ENCODE data around the gene NET1. TPM values are rescaled to one million over a fixed set of nuclear protein-coding genes. Genes with fewer than 3 reads are reported as not detected.
A peak's percentile ranks its signal among the peaks of the same experiment; 100 is the strongest.

The NET1 gene
- total RNA-seq, 1 experiment from 2014 or later, result 175 TPM

DNA sequence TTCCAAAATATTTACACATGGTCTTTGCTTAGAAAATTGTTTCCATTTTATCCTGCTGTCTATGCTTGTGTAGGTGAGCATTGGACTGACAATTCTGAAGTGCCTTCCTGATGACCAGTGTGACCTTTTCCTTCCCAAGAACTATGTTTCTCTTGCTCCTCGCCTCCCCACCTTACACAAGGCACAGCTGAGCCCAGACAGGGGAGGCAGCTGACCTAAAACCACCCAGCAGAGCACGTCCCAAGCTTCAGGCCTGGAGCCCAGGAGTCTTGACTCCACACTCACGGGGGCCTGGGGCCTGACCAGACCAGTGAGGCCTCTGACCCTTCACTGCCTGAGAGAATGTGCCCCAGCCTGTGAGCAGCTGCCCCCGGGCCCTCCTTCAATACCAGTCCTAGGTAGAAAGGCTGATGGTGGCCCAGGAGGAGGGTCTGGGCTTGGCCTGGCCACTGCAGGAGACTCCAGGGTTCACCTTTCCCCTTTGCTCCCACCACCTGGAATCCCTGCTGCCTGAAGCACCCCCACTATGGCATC lies 80.0 kb downstream of the NET1 start:
- Histone ChIP-seq H3K36me3 (ENCODE audit: control insufficient read depth, insufficient read depth, low read length) (peaks cover 7% of the 10 kb centered on the region), H3K4me3 (ENCODE audit: low read depth, low read length) (peak overlapping the region; percentile 19), H3K4me1 (peaks cover 65% of the 10 kb centered on the region), H3K9me3 (peaks cover 18% of the 10 kb centered on the region), H3K27me3 (replicated peaks; ENCODE audit: control insufficient read depth, insufficient read depth, low read length) (no peaks in the 10 kb centered on the region)
- ChIA-PET CTCF (interaction anchor here (1.5 kb wide), 1 partner anchor 130 kb away, joined by 8 read pairs; no protein-coding TSS in a partner anchor), POLR2A (no interaction called here)
- TF ChIP-seq CTCF (IDR thresholded peaks at IDR 0.05; ENCODE audit: insufficient read depth in 1 of 2, low read depth in 1 of 2, low read length in 1 of 2, severe bottlenecking in 1 of 2, unreplicated experiment in 1 of 2), result no peak
- intact Hi-C loops (cut with micrococcal nuclease; ENCODE audit: unreplicated experiment), result no loop called here
- DNase-seq, result no peak
- H3K4me1 Mint-ChIP-seq (ENCODE audit: low read depth, unreplicated experiment), result peaks cover 11% of the 10 kb centered on the region
- H3K27ac Mint-ChIP-seq (ENCODE audit: unreplicated experiment), result peak overlapping the region; percentile 83
- no TSS peak for BruUV-seq (replicated peaks)
- peak overlapping the region; percentile 55 for H3K4me3 Mint-ChIP-seq (ENCODE audit: unreplicated experiment)
- peaks cover 10% of the 10 kb centered on the region for H3K9me3 Mint-ChIP-seq (ENCODE audit: unreplicated experiment)
- H3K36me3 Mint-ChIP-seq (ENCODE audit: insufficient read depth, unreplicated experiment), result peaks cover 41% of the 10 kb centered on the region
- no peaks in the 10 kb centered on the region for H3K27me3 Mint-ChIP-seq (ENCODE audit: insufficient read depth, unreplicated experiment)

DNA sequence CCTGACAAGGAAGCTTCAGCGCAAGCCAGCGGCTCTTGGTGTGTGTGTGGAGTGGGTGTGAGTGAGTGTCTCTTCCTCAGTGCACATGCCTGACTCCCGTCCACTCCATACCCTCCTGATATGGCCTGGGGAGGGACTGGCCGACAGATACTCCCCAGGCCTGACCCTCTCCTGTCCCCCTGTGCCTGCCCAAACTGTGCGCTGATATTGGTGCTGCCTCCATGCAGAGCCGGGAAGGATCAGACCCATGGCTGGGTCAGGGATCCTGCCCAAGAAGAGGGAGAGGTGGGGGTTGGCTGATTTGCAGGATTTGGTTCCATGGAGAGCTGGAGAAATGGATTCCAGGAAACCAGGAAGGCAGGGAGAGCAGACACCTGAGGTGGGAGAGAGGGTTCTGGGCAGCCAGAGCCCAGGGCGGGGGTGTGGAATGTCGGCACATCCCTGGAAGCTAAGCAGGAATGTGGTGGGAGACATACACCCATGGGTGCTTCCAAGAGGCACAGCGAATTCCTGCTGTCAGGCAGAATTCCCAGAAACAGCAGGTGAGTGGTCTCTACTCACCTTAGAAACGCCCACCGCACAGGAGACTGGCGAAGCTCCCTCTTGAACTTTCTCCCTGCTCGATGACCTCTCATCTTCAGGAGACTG lies 80.7 kb downstream of the NET1 start:
- ChIA-PET POLR2A (interaction anchor here (0.7 to 0.9 kb wide), 3 partner anchors 25 to 75 kb away, joined by 3 to 5 read pairs (median 4); no protein-coding TSS in a partner anchor), CTCF (interaction anchor here (0.7 to 1.5 kb wide), 4 partner anchors 29 to 130 kb away, joined by 3 to 8 read pairs (median 4); no protein-coding TSS in a partner anchor)
- DNase-seq, result peak in 1 of 2 experiments; percentile 69
- Histone ChIP-seq H3K27me3 (replicated peaks; ENCODE audit: control insufficient read depth, insufficient read depth, low read length) (no peaks in the 10 kb centered on the region), H3K4me3 (ENCODE audit: low read depth, low read length) (peak overlapping the region; percentile 19), H3K36me3 (ENCODE audit: control insufficient read depth, insufficient read depth, low read length) (peaks cover 7% of the 10 kb centered on the region), H3K9me3 (peaks cover 18% of the 10 kb centered on the region), H3K4me1 (peaks cover 59% of the 10 kb centered on the region)
- Mint-ChIP-seq H3K36me3 (ENCODE audit: insufficient read depth, unreplicated experiment) (peaks cover 41% of the 10 kb centered on the region), H3K4me3 (ENCODE audit: unreplicated experiment) (peak overlapping the region; percentile 55), H3K9me3 (ENCODE audit: unreplicated experiment) (peaks cover 10% of the 10 kb centered on the region), H3K27ac (ENCODE audit: unreplicated experiment) (peak overlapping the region; percentile 83), H3K27me3 (ENCODE audit: insufficient read depth, unreplicated experiment) (no peaks in the 10 kb centered on the region), H3K4me1 (ENCODE audit: low read depth, unreplicated experiment) (peaks cover 11% of the 10 kb centered on the region)
- TF ChIP-seq CTCF (IDR thresholded peaks at IDR 0.05; ENCODE audit: insufficient read depth in 1 of 2, low read depth in 1 of 2, low read length in 1 of 2, severe bottlenecking in 1 of 2, unreplicated experiment in 1 of 2), result no peak
- BruUV-seq (replicated peaks), result TSS peak; percentile 30
- intact Hi-C loops (cut with micrococcal nuclease; ENCODE audit: unreplicated experiment), result loop anchor here (1.0 kb wide), 3 partner anchors 10 to 47 kb away; no protein-coding TSS in a partner anchor

DNA sequence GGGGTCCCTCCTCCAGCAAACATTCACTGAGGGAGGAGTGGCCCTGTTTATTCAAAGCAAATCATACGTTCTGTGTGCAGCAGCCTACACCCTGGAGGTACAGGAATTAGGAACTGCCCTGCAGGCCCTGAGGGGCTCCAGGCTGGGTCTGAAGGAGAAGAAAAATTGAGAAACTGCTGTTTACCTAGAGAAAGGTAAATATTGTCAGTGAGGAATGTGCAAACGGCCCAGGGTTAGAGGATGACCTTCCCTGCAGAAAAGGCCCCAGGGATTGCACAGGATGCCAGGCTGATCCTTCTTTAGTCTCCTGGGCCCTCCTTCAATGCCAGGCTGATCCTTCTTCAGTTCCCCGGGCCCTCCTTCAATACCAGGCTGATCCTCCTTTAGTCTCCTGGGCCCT lies 81.3 kb downstream of the NET1 start:
- Mint-ChIP-seq H3K27ac (ENCODE audit: unreplicated experiment) (peak overlapping the region; percentile 83), H3K27me3 (ENCODE audit: insufficient read depth, unreplicated experiment) (no peaks in the 10 kb centered on the region), H3K9me3 (ENCODE audit: unreplicated experiment) (peaks cover 10% of the 10 kb centered on the region), H3K4me1 (ENCODE audit: low read depth, unreplicated experiment) (peaks cover 8% of the 10 kb centered on the region), H3K4me3 (ENCODE audit: unreplicated experiment) (peak overlapping the region; percentile 55), H3K36me3 (ENCODE audit: insufficient read depth, unreplicated experiment) (peaks cover 35% of the 10 kb centered on the region)
- peak; percentile 89 to 92 for DNase-seq
- no peak for TF ChIP-seq CTCF (IDR thresholded peaks at IDR 0.05; ENCODE audit: insufficient read depth in 1 of 2, low read depth in 1 of 2, low read length in 1 of 2, severe bottlenecking in 1 of 2, unreplicated experiment in 1 of 2)
- Histone ChIP-seq H3K27me3 (replicated peaks; ENCODE audit: control insufficient read depth, insufficient read depth, low read length) (no peaks in the 10 kb centered on the region), H3K9me3 (peaks cover 18% of the 10 kb centered on the region), H3K4me3 (ENCODE audit: low read depth, low read length) (peak overlapping the region; percentile 19), H3K4me1 (peaks cover 53% of the 10 kb centered on the region), H3K36me3 (ENCODE audit: control insufficient read depth, insufficient read depth, low read length) (peaks cover 7% of the 10 kb centered on the region)
- ChIA-PET CTCF (interaction anchor here (0.7 to 1.5 kb wide), 4 partner anchors 30 to 129 kb away, joined by 3 to 8 read pairs (median 4); no protein-coding TSS in a partner anchor), POLR2A (interaction anchor here (0.7 to 0.9 kb wide), 2 partner anchors 55 to 74 kb away, joined by 3 to 4 read pairs; no protein-coding TSS in a partner anchor)
- intact Hi-C loops (cut with micrococcal nuclease; ENCODE audit: unreplicated experiment), result loop anchor here (1.0 kb wide), 3 partner anchors 10 to 47 kb away; no protein-coding TSS in a partner anchor
- BruUV-seq (replicated peaks), result no TSS peak
